ENCODE data around the gene MINK1.
"Not testable (repeated sequence)": the region's sequence is repeated elsewhere in the genome, so short reads cannot be mapped to it uniquely, and the experiment has no call there.

Gene MINK1

GRCh38 chr17:4899341-4900230 lies 66.4 kb downstream of the MINK1 start, which contains the start of gene C17orf107:
Gene C17orf107, plus strand, starts transcription at chr17:4899536. Its CDS starts 227 bp downstream, at chr17:4899763.
- DNase-seq (ENCODE audit: low spot score): no peak

- DNase-seq (ENCODE audit: low spot score): no peak
Measured at GRCh38 chr17:4900231-4901107, 67.3 kb downstream of the MINK1 start.

- DNase-seq (ENCODE audit: low spot score): no peak
Measured at GRCh38 chr17:4901108-4901647, 68.0 kb downstream of the MINK1 start.

GRCh38 chr17:4901648-4902344 lies 68.7 kb downstream of the MINK1 start:
- no peak for DNase-seq (ENCODE audit: low spot score)

GRCh38 chr17:4902540-4902939 lies 69.4 kb downstream of the MINK1 start:
- DNase-seq (ENCODE audit: low spot score): no peak

- DNase-seq (ENCODE audit: low spot score): peak; percentile 72
Measured at GRCh38 chr17:4903051-4903818, 70.1 kb downstream of the MINK1 start, which contains the start of gene CHRNE. Gene CHRNE, minus strand, starts transcription at chr17:4903098. Its CDS starts 35 bp downstream, at chr17:4903063.

- not testable (repeated sequence) for DNase-seq (ENCODE audit: low spot score)
Measured at GRCh38 chr17:4906642-4907041, 73.5 kb downstream of the MINK1 start.

GRCh38 chr17:4908301-4908700 lies 75.2 kb downstream of the MINK1 start:
- no peak for DNase-seq (ENCODE audit: low spot score)

GRCh38 chr17:4908711-4909496 lies 75.8 kb downstream of the MINK1 start:
- peak; percentile 79 for DNase-seq (ENCODE audit: low spot score)

- no peak for DNase-seq (ENCODE audit: low spot score)
Measured at GRCh38 chr17:4913994-4914393, 80.9 kb downstream of the MINK1 start.

- DNase-seq (ENCODE audit: low spot score): not testable (repeated sequence)
Measured at GRCh38 chr17:4914551-4914950, 81.4 kb downstream of the MINK1 start.

- no peak for DNase-seq (ENCODE audit: low spot score)
Measured at GRCh38 chr17:4919511-4920047, 86.4 kb downstream of the MINK1 start.

- DNase-seq (ENCODE audit: low spot score): no peak
Measured at GRCh38 chr17:4920351-4921048, 87.4 kb downstream of the MINK1 start.

GRCh38 chr17:4921320-4921719 lies 88.2 kb downstream of the MINK1 start:
- DNase-seq (ENCODE audit: low spot score): no peak

- DNase-seq (ENCODE audit: low spot score): not testable (repeated sequence)
Measured at GRCh38 chr17:4926577-4927335, 93.6 kb downstream of the MINK1 start.

GRCh38 chr17:4928881-4929280 lies 95.7 kb downstream of the MINK1 start:
- no peak for DNase-seq (ENCODE audit: low spot score)

- no peak for DNase-seq (ENCODE audit: low spot score)
Measured at GRCh38 chr17:4931963-4932362, 98.8 kb downstream of the MINK1 start, which contains the start of gene GP1BA. Gene GP1BA, plus strand, starts transcription at chr17:4932277. Its CDS starts 328 bp downstream, at chr17:4932605.

GRCh38 chr17:4932756-4933155 lies 99.6 kb downstream of the MINK1 start:
- DNase-seq (ENCODE audit: low spot score): no peak
